ENCODE measurements around the gene PEX10. TPM values are rescaled to one million over a fixed set of nuclear protein-coding genes. Genes with fewer than 3 reads are reported as not detected.

Gene PEX10
- total RNA-seq, 1 donor from 2014 or later, result 24.2 TPM

Other genes with a start within 250 kb of the PEX10 start
- 55.8 and 60.3 TPM in 2 replicates for gene FAAP20, start 217.8 kb downstream of the PEX10 start, total RNA-seq
- gene SKI, start 184.2 kb downstream of the PEX10 start, total RNA-seq, result 40.7 and 41.1 TPM in 2 replicates
- gene MORN1, start 21.0 kb downstream of the PEX10 start, total RNA-seq, result 9.0 and 11.1 TPM in 2 replicates
- gene RER1, start 20.7 kb downstream of the PEX10 start, total RNA-seq, result 164 and 171 TPM in 2 replicates
- gene PLCH2, start 63.7 kb upstream of the PEX10 start, total RNA-seq, result 2.2 and 2.8 TPM in 2 replicates
- gene PANK4, start 114.0 kb upstream of the PEX10 start, total RNA-seq, result 55.2 and 56.7 TPM in 2 replicates
- not detected in 2 replicates for gene HES5, start 117.7 kb upstream of the PEX10 start, total RNA-seq
- gene TNFRSF14, start 143.8 kb upstream of the PEX10 start, total RNA-seq, result 207 and 209 TPM in 2 replicates
- gene PRXL2B, start 174.2 kb upstream of the PEX10 start, total RNA-seq, result 42.3 and 43.5 TPM in 2 replicates
- gene MMEL1, start 220.5 kb upstream of the PEX10 start, total RNA-seq, result 0.54 and 0.83 TPM in 2 replicates

Measured in activated CD4-positive, alpha-beta T cell treated with anti-CD3 and anti-CD28 coated beads, Interleukin-2, amount 10 ng/mL, durations not matched to agents 24 days and 14 days (primary cell).